HUES48 (cell line): ENCODE measurements around the gene MCOLN2.

Source experiments
- H3K27ac ChIP-seq: one replicate; pipeline ENCODE4 v1.7.0; 2013; ENCODE audit warnings: low read depth, low read length, inconsistent platforms
- H3K27me3 ChIP-seq: 2 replicates; pipeline ENCODE4 v1.6.1; 2013; ENCODE audit warnings: mild to moderate bottlenecking, low read length; ENCODE audit not compliant: control insufficient read depth, insufficient read depth
- H3K36me3 ChIP-seq: 2 replicates; pipeline ENCODE4 v1.6.1; 2013; ENCODE audit warnings: low read length; ENCODE audit not compliant: control insufficient read depth, insufficient read depth
- H3K4me1 ChIP-seq: 2 replicates; pipeline ENCODE4 v1.6.1; 2013; ENCODE audit warnings: mild to moderate bottlenecking, low read length; ENCODE audit not compliant: control insufficient read depth, insufficient read depth
- H3K4me3 ChIP-seq: 2 replicates; pipeline ENCODE4 v1.5.1; 2013; ENCODE audit warnings: mild to moderate bottlenecking, low read depth, low read length
- H3K9ac ChIP-seq: 2 replicates; pipeline ENCODE4 v1.6.1; 2013; ENCODE audit warnings: mild to moderate bottlenecking, low read depth, low read length, moderate library complexity
- H3K9me3 ChIP-seq: 2 replicates; pipeline ENCODE4 v1.6.1; 2013; ENCODE audit warnings: low read length; ENCODE audit not compliant: control insufficient read depth, insufficient read depth

Gene MCOLN2

DNA sequence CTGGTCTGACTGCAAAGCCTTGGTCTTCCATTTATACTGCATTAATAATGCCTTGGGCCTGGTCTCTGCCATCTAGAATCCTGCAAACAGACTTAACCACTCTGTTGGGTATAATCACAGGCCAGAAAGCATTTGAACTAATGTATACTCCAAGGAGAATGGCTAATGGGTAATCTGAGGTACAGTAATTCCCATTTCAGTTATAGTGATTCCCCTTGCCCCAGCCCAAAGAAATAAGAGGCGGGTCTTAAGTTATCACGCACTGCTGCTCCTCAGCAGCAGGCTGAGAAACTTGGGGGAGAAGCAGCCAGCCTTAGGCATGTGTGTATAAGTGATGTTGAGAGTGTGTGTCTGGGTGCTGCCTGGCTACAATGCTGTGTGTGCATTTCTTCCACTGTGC lies 106.3 kb downstream of the MCOLN2 start:
- H3K27ac ChIP-seq: no peak overlapping the region
- H3K27me3 ChIP-seq: peaks cover 28% of the 10 kb centered on the region
- H3K4me3 ChIP-seq: no peak overlapping the region
- H3K36me3 ChIP-seq: peaks cover 10% of the 10 kb centered on the region; the same call in 1 of the 2 replicates
- no peak overlapping the region for H3K9ac ChIP-seq
- H3K4me1 ChIP-seq: peaks cover 24% of the 10 kb centered on the region
- H3K9me3 ChIP-seq: no peaks in the 10 kb centered on the region

DNA sequence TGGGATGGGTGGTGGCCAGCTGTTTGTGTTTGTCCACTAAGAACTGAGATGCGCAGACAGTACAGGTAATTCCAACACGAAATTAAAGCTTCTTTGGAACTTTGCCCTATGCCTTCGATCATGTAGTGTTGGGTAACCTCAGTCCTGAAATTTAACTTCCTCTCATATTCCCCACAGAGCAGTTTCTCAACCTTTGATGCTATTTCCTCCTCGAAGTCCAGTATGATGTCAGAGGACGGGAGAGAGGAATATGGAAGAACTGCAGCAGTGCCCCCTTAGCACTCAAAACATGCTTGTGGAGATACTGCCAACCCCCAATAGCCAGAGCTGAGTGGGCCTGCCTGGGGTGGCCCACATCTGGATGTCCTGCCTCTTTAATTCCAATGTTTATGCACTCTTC lies 107.5 kb downstream of the MCOLN2 start:
- Histone ChIP-seq H3K9me3 (no peaks in the 10 kb centered on the region), H3K4me3 (no peak overlapping the region), H3K36me3 (peaks cover 14% of the 10 kb centered on the region; the same call in 1 of the 2 replicates), H3K9ac (no peak overlapping the region), H3K4me1 (peaks cover 14% of the 10 kb centered on the region), H3K27ac (no peak overlapping the region), H3K27me3 (peaks cover 28% of the 10 kb centered on the region)

DNA sequence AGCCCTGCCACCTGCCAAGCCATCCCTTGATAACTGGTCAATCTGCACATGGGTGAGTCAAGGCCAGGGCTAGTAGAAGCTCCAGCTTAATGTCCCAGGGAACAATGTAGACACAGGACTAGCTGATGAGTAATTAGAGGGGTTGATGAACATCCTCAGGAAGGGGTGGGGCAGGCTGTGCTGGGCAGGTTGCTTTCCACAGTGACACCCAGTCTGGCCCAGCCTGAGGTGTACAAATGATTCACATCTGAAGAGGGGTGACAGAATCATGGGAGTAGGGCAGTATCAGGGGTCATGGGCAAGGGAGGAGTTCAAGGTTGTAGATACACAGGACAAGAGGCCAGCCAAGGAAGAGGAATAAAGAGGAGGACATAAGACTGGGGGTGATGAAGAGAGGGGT lies 108.2 kb downstream of the MCOLN2 start:
- Histone ChIP-seq H3K27me3 (peaks cover 24% of the 10 kb centered on the region), H3K36me3 (peaks cover 17% of the 10 kb centered on the region; the same call in 1 of the 2 replicates), H3K4me3 (no peak overlapping the region), H3K9ac (no peak overlapping the region), H3K9me3 (no peaks in the 10 kb centered on the region), H3K4me1 (peaks cover 9% of the 10 kb centered on the region), H3K27ac (no peak overlapping the region)

DNA sequence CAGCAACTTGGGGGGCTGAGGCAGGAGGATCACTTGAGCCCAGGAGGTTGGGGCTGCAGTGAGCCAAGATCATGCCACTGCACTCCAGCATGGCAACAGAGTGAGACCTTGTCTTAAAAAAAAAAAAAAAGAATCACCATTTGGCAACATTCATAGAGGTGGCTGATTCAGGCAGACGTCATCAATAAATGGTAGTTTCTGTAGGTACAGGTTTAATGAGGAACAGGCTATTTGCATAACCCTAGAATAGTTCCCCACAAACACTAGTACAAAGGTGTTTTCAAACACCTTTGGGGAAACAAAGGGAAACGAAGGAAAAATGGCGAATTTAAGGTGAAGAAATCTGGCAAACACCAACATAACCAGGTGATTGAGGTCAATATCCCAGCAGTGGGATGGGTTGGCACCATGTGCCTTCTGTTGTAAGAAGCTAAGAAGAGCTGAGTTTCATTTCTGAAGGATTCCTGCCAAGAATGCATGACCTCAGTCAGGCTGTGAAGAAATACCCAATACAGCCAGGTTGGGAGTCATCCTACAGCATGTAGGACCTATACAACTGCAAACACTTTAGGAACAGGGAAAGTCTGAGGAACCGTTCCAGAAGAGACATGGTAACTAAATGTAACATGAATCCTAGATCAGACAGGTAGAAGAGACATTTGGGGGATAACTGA lies 109.5 kb downstream of the MCOLN2 start:
- Histone ChIP-seq H3K27ac (no peak overlapping the region), H3K9me3 (no peaks in the 10 kb centered on the region), H3K4me1 (peaks cover 3% of the 10 kb centered on the region; the same call in 1 of the 2 replicates)

DNA sequence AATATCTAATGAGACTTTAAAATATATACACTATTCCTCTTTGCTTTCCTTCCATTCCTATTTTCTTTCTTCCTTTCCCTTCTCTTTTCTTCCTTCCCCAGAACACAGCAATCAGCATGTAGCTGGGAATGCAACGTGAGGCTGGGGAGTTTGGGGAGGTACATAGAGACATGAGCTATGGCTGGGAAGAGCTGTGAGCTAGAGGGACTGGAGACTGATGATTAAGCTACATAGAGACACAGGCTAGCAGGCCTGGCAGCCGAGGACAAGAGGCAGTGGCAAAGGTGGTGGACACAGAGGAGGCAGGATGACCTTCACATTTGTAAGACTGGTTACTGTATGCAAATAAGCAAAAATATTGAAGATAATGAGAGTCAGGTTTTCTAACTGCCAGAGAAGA lies 111.4 kb downstream of the MCOLN2 start:
- Histone ChIP-seq H3K27ac (no peak overlapping the region), H3K4me1 (no peaks in the 10 kb centered on the region), H3K36me3 (peaks cover 14% of the 10 kb centered on the region; the same call in 1 of the 2 replicates), H3K9me3 (0 out of 2 replicates have a peak, but pooled peaks cover 4% of the 10 kb centered on the region), H3K9ac (no peak overlapping the region), H3K27me3 (no peaks in the 10 kb centered on the region), H3K4me3 (no peak overlapping the region)

More for the DNA sequence above, 109.5 kb downstream of the MCOLN2 start:
- Histone ChIP-seq H3K9ac (no peak overlapping the region), H3K4me3 (no peak overlapping the region), H3K36me3 (peaks cover 17% of the 10 kb centered on the region; the same call in 1 of the 2 replicates), H3K27me3 (peaks cover 10% of the 10 kb centered on the region)

DNA sequence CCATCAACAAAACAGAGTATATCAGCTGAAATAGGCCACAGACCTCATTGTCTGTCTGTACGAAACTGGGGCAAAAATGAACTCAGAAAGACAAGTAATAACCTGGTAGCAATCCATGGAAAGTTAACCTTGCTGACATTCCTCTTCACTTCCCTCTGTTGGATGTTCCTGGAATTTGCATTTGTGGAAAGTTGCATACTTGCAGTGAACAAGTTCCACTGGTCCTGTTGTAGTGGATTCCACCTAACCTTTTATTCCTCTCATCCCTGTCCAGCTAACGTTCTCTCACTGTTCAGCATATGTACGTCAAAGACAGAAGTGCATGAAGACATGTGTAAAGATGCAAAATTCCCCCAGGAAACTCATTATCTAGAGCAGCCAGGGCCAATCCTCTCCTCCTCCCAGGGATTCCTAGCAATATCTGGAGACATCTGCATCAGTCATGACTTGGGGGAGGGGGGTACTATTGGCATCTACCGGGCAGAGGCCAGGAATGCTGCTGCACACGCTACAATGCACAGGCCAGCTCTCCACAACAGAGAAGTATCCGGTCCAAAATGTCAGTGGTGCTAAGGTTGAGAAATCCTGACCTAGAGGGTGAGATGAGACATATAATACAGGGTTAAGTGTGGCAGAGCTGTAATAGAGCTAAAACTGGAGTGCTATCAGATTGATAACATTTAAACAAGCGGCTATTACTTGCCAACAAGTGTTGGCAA lies 112.1 kb downstream of the MCOLN2 start:
- Histone ChIP-seq H3K4me3 (no peak overlapping the region), H3K27me3 (no peaks in the 10 kb centered on the region), H3K9me3 (0 out of 2 replicates have a peak, but pooled peaks cover 4% of the 10 kb centered on the region), H3K9ac (no peak overlapping the region), H3K4me1 (no peaks in the 10 kb centered on the region), H3K27ac (no peak overlapping the region), H3K36me3 (peaks cover 12% of the 10 kb centered on the region; the same call in 1 of the 2 replicates)

DNA sequence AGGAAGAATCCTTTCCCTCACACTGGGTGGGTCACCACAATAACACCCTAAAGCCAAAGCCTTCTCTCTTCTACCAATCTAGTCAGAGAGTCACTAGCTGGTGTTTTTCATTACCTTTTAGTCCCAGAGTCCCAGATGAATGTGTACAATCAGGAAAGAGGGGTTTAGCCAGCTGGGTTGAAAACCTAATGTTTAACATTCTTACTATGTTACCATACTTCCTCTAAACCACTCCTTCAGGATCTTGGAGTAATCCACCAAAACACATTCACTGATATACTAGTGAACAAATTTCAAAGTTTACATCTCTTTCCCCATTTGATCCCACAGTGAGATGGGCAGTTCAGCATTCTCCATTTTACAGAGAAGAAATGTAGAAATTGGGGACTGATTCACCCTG lies 113.6 kb downstream of the MCOLN2 start:
- H3K27me3 ChIP-seq: no peaks in the 10 kb centered on the region
- no peak overlapping the region for H3K27ac ChIP-seq
- H3K36me3 ChIP-seq: peaks cover 7% of the 10 kb centered on the region; the same call in 1 of the 2 replicates
- no peak overlapping the region for H3K4me3 ChIP-seq
- H3K4me1 ChIP-seq: no peaks in the 10 kb centered on the region
- H3K9me3 ChIP-seq: 0 out of 2 replicates have a peak, but pooled peaks cover 4% of the 10 kb centered on the region
- H3K9ac ChIP-seq: no peak overlapping the region

DNA sequence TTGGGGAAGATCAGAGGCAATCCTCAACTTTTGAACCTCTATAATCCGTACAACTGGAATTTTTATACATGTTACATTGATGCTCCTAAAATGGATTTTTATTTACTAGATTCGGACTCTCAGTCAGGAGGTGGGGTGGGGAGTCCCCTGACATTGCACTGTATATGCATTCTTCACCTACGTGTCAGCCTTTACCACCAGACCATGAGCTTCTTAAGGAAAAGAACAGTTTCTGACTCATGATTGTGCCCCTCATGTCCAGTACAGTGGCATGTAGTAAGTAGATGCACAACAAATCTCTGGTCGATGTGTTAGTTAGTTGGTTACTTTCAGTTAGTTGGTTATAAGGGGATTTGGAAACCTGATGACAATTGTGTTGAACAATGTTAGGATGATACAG lies 119.3 kb downstream of the MCOLN2 start:
- H3K27ac ChIP-seq: no peak overlapping the region
- no peaks in the 10 kb centered on the region for H3K27me3 ChIP-seq
- 0 out of 2 replicates have a peak, but pooled peaks cover 4% of the 10 kb centered on the region for H3K9me3 ChIP-seq
- no peaks in the 10 kb centered on the region for H3K4me1 ChIP-seq
- H3K4me3 ChIP-seq: no peak overlapping the region
- no peak overlapping the region for H3K9ac ChIP-seq
- no peaks in the 10 kb centered on the region for H3K36me3 ChIP-seq

DNA sequence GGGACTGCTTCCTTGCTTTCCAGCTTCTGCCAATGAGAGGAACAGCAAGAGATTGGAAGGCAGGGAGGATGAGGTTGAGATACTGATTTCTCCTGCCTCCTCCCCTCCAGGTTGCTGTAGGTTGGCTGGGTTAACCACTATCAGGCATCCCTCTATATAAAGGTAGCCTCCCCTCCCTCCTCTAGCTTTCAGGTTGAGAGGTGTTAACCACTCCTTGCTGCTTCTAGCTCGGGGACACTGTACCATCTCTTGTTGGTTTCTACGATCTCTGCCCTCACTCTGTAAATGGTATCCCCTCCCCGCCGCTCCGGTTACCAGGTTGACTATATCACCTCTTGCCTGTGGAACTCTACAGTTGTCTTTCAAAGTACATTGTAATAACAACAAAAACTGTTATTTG lies 120.6 kb downstream of the MCOLN2 start:
- H3K9me3 ChIP-seq: no peaks in the 10 kb centered on the region
- H3K9ac ChIP-seq: no peak overlapping the region
- H3K27ac ChIP-seq: no peak overlapping the region
- no peaks in the 10 kb centered on the region for H3K27me3 ChIP-seq
- no peaks in the 10 kb centered on the region for H3K36me3 ChIP-seq
- no peak overlapping the region for H3K4me3 ChIP-seq
- H3K4me1 ChIP-seq: no peaks in the 10 kb centered on the region
